ENCODE measurements around the gene SNX3.

Gene SNX3

DNA sequence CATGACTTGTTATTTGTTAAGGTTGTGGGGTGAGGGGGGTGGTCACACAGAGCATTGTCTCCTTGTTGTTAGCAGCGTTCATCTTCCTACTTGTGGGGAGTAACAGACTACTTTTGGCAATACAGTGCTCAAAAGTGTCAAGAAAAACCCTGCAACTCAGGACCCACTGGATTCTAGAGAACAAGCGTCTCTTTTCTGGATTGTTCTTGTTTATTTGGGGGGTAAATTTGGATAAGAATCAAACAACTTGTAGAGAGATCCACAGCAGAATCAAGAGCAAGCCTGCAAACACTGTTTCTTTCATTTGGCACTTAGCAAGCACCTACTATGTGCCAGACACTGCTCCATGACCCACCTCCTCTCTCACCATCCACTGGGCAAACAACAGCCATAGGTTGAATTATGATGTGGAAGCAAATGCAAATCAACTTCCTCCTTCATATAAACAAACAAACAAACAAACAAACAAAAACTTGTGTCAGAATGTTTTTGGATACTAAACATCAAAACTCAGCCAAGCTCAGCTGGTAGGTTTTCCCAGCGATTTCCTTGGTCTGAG lies 99.0 kb downstream of the SNX3 start:
- CTCF ChIA-PET = interaction anchor here (0.7 to 1.2 kb wide), 4 partner anchors 10 to 26 kb away, joined by 3 read pairs; no protein-coding TSS in a partner anchor
- 0% methylated on average over 1 of the region's 3 CpGs for WGBS (ENCODE audit: insufficient coverage)
- no peak overlapping the region for H3K4me3 ChIP-seq (ENCODE audit: control insufficient read depth in 1 of 7, extremely low read depth in 1 of 7, insufficient read depth in 4 of 7, low read depth in 2 of 7, low read length in 6 of 7)
- no peak overlapping the region for H3K27ac ChIP-seq (ENCODE audit: insufficient read depth in 1 of 2, low read depth in 1 of 2, low read length in 2 of 2, poor library complexity in 1 of 2, severe bottlenecking in 2 of 2)
- peaks cover 51 to 99% (median 73%) of the 10 kb centered on the region in 5 experiments for H3K27me3 ChIP-seq (replicated peaks in 2 of 5; ENCODE audit: control insufficient read depth in 4 of 5, insufficient read depth in 5 of 5, low read length in 4 of 5)
- POLR2A ChIA-PET = no interaction called here
- no peak for DNase-seq
- H3K9me3 ChIP-seq (ENCODE audit: control extremely low read depth in 1 of 5, control insufficient read depth in 4 of 5, insufficient read depth in 2 of 5, low read depth in 1 of 5, low read length in 4 of 5) = peaks cover 0 to 7% (median 0%) of the 10 kb centered on the region in 5 experiments
- H3K36me3 ChIP-seq (ENCODE audit: control insufficient read depth in 4 of 4, insufficient read depth in 4 of 4, low read length in 3 of 4) = no peaks in the 10 kb centered on the region
- H3K4me1 ChIP-seq (ENCODE audit: control extremely low read depth in 1 of 4, control insufficient read depth in 4 of 4, insufficient read depth in 4 of 4, low read length in 3 of 4) = peaks cover 0 to 33% (median 25%) of the 10 kb centered on the region in 4 experiments

Data from common myeloid progenitor, CD34-positive (primary cell).